ENCODE results near the gene ACBD4. TPM values are rescaled to one million over a fixed set of nuclear protein-coding genes. Genes with fewer than 3 reads are reported as not detected.

Gene ACBD4
- total RNA-seq, 2 experiments from 2014 or later, result 24.8 to 26.3 TPM

- Histone ChIP-seq H3K36me3 (ENCODE audit: insufficient read depth, low read length) (peaks cover 89% of the 10 kb centered on the region), H3K27me3 (ENCODE audit: control insufficient read depth in 1 of 2, insufficient read depth in 2 of 2, low read length in 2 of 2) (no peaks in the 10 kb centered on the region), H3K27ac (ENCODE audit: low read depth in 1 of 2, low read length in 2 of 2) (no peak overlapping the region), H3K4me3 (ENCODE audit: low read length) (no peak overlapping the region), H3K4me1 (ENCODE audit: insufficient read depth, low read length) (no peaks in the 10 kb centered on the region), H3K9me3 (ENCODE audit: control insufficient read depth in 1 of 2, insufficient read depth in 1 of 2, low read length in 2 of 2) (no peaks in the 10 kb centered on the region)
- intact Hi-C loops (cut with DNase I, micrococcal nuclease), result loop anchor here in 1 of 2 experiments (2.0 kb wide), 1 partner anchor 331 kb away; no protein-coding TSS in a partner anchor
- H3K27me3 Mint-ChIP-seq, result no peaks in the 10 kb centered on the region
- H3K9me3 Mint-ChIP-seq, result no peaks in the 10 kb centered on the region
- POLR2A ChIA-PET, result no interaction called here
- H3K36me3 Mint-ChIP-seq (ENCODE audit: low read depth), result peaks cover 78% of the 10 kb centered on the region
- DNase-seq, result no peak
- no peak overlapping the region for H3K27ac Mint-ChIP-seq
- H3K4me1 Mint-ChIP-seq (ENCODE audit: low read depth), result peaks cover 7% of the 10 kb centered on the region
- no peak for TF ChIP-seq CTCF (IDR thresholded peaks at IDR 0.05)
- no peak overlapping the region for H3K4me3 Mint-ChIP-seq
- CTCF ChIA-PET, result no interaction called here
- no peak for ATAC-seq (ENCODE audit: poor library complexity)
Measured at GRCh38 chr17:45101883-45102811, 33.3 kb upstream of the ACBD4 start.

- H3K27me3 ChIP-seq (ENCODE audit: control insufficient read depth in 1 of 2, insufficient read depth in 2 of 2, low read length in 2 of 2), result no peaks in the 10 kb centered on the region
- H3K27ac ChIP-seq (ENCODE audit: low read depth in 1 of 2, low read length in 2 of 2), result no peak overlapping the region
- ATAC-seq (ENCODE audit: poor library complexity) (no peak), DNase-seq (no peak)
- ChIA-PET POLR2A (no interaction called here), CTCF (no interaction called here)
- no peak for TF ChIP-seq CTCF (IDR thresholded peaks at IDR 0.05)
- Mint-ChIP-seq H3K9me3 (no peaks in the 10 kb centered on the region), H3K27ac (no peak overlapping the region), H3K4me1 (ENCODE audit: low read depth) (peaks cover 7% of the 10 kb centered on the region), H3K27me3 (no peaks in the 10 kb centered on the region), H3K36me3 (ENCODE audit: low read depth) (peaks cover 73% of the 10 kb centered on the region), H3K4me3 (no peak overlapping the region)
- intact Hi-C loops (cut with DNase I, micrococcal nuclease), result no loop called here
- peaks cover 89% of the 10 kb centered on the region for H3K36me3 ChIP-seq (ENCODE audit: insufficient read depth, low read length)
- no peaks in the 10 kb centered on the region for H3K4me1 ChIP-seq (ENCODE audit: insufficient read depth, low read length)
- no peaks in the 10 kb centered on the region for H3K9me3 ChIP-seq (ENCODE audit: control insufficient read depth in 1 of 2, insufficient read depth in 1 of 2, low read length in 2 of 2)
- H3K4me3 ChIP-seq (ENCODE audit: low read length), result no peak overlapping the region
Measured at GRCh38 chr17:45102856-45103255, 32.6 kb upstream of the ACBD4 start.

- Histone ChIP-seq H3K36me3 (ENCODE audit: insufficient read depth, low read length) (peaks cover 86% of the 10 kb centered on the region), H3K27ac (ENCODE audit: low read depth in 1 of 2, low read length in 2 of 2) (no peak overlapping the region), H3K4me1 (ENCODE audit: insufficient read depth, low read length) (no peaks in the 10 kb centered on the region), H3K4me3 (ENCODE audit: low read length) (no peak overlapping the region), H3K9me3 (ENCODE audit: control insufficient read depth in 1 of 2, insufficient read depth in 1 of 2, low read length in 2 of 2) (no peaks in the 10 kb centered on the region), H3K27me3 (ENCODE audit: control insufficient read depth in 1 of 2, insufficient read depth in 2 of 2, low read length in 2 of 2) (no peaks in the 10 kb centered on the region)
- TF ChIP-seq CTCF (IDR thresholded peaks at IDR 0.05), result no peak
- H3K36me3 Mint-ChIP-seq (ENCODE audit: low read depth), result peaks cover 73% of the 10 kb centered on the region
- DNase-seq (no peak), ATAC-seq (ENCODE audit: poor library complexity) (no peak)
- H3K4me1 Mint-ChIP-seq (ENCODE audit: low read depth), result peaks cover 7% of the 10 kb centered on the region
- H3K9me3 Mint-ChIP-seq, result no peaks in the 10 kb centered on the region
- intact Hi-C loops (cut with DNase I, micrococcal nuclease), result no loop called here
- no peak overlapping the region for H3K27ac Mint-ChIP-seq
- CTCF ChIA-PET, result no interaction called here
- no peak overlapping the region for H3K4me3 Mint-ChIP-seq
- POLR2A ChIA-PET, result no interaction called here
- no peaks in the 10 kb centered on the region for H3K27me3 Mint-ChIP-seq
Measured at GRCh38 chr17:45103269-45103795, 32.2 kb upstream of the ACBD4 start.

Measured in CD4-positive, alpha-beta T cell (primary cell).